Activated effector memory CD4-positive, alpha-beta T cell treated with Interleukin-2 at 50 U/mL for 16 hours (primary cell): Measurements from ENCODE around the gene CHD9NB.

Experiments used
- DNase-seq: peaks from one replicate; pipeline ENCODE4 v3.0.0-alpha.2; 2020

Gene CHD9NB

DNA sequence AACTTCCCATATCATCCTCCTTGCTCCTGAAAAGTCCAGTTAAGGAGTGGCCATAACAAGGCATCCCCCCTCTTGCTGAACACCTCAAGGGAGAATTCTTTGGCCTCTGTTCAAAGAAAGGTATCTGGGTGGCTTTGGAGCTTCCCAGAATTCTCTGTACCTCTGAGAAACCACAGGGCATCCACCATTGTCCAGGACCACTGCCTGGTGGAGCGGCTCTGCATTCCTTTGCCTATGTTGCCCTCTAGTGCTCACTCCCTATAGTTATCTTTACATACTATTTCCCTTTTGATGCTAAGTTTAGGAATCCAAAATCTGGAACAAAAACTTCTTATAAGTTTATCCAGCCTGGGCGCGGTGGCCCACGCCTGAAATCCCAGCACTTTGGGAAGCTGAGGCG, 30.3 kb downstream of the CHD9NB start:
- DNase-seq, result no peak

DNA sequence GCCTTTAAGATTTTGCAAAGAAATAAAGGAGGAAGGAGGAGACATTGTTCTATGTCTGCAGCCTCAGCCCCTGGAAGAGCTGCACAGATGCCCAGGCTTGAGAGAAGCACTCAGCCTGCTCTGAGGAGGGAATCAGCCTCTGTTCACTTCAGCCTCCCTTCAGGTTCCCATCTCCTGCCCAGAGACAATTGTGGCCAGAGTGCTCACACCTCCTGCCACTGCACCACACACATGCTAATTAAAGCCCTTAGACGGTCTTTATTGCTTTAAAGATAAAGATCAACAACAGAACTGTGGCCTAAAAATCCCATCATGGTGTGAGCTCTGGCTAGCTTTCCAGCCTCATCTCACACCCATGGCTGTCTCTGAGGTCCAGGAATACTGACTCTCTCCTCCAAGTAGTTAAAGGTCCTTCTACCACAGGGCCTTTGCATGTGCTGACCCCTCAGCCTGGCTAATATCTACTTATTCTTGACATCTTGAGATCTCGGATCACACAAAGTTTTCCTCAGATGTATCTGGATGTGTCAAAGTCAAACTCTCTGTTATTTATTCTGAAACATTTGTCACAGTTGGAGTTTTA, 33.8 kb downstream of the CHD9NB start:
- no peak for DNase-seq

DNA sequence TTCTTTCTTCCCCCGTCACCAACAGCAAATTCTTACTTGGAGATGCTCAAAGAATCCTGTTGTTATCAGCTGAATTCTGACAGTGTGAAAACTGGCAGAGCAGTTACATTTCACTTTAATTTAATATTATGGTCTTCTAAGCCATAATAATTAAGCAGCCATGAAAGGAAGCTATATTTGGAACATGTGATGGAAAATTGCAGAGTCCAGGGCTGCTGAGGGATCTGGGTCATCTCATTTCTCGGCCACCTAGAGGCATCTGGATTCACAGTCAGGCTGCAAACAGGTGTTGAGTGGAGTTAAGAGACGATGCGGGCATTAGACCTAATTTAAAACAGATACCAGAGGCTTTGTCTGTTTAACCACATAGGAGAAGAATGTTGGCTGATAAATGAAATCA, 38.4 kb downstream of the CHD9NB start:
- no peak for DNase-seq

DNA sequence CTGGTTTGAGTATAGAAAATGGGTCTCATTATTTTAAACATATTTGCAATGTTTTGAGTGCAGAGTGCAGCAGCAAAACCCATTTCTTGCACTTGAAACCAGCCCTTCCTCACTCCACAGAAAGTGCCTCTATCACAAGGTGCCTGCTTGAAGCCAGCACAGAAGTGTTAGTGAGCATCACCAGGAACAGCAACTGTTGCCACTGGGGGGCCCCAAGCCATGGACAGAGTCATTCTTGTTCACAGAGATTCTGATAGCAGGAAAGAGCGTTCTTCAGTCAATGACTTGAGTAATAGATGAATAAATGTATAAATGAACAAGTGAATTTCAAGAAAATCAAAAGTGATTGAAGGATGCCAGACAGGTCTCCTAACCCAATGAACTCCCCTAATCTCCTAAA, 45.6 kb downstream of the CHD9NB start:
- DNase-seq, result no peak

DNA sequence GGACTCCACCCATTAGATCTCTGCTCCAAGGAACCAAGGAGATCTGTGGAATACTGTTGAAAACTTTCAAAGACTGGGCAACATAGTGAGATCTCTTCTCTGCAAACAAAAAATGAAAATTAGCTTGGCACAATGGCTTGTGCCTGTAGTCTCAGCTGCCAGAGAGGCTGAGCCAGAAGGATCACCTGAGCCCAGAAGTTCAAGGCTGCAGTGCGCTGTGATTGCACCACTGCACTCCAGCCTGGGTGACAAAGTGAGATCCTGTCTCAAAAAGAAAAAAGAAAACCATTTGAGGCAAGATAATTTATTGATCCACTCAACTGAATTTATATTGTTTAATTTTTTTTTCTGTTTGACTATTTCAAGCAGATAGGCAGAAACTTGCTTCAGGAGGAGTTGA, 54.8 kb downstream of the CHD9NB start:
- no peak for DNase-seq

DNA sequence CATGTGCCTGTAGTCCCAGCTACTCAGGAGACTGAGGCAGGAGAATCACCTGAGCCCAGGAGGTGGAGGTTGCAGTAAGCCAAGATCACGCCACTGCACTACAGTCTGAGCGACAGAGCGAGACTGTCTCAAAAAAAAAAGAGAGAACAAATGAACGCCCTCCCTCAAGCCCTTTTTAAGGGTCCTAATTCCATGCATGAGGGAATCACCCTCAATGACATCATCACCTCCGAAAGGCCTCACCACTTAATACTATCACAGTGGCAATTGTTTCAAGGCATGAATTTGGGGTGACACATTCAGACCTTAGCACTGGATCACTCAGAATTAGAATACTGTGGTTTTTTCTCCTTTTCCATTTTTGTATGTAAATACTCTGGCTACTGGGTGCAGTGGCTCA, 57.8 kb downstream of the CHD9NB start:
- no peak for DNase-seq

DNA sequence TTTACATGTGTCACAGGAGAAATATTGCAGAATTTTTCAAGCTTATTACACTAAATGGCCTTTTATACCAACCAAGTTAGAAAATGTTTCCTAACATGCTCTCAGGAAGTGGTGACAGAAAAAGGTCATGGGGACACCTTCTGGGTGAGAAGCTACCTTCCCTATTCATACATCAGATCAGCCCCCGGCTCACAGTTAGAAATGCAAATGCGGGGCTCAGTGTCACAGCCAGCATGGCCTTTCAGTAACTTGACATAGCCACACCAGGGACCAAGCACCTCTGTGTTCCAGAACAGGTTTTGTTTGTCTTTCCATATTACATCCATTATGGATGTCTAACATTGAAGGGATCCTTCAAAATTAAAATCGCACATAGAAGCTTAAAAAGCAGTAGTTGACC, 59.5 kb downstream of the CHD9NB start:
- DNase-seq, result no peak

DNA sequence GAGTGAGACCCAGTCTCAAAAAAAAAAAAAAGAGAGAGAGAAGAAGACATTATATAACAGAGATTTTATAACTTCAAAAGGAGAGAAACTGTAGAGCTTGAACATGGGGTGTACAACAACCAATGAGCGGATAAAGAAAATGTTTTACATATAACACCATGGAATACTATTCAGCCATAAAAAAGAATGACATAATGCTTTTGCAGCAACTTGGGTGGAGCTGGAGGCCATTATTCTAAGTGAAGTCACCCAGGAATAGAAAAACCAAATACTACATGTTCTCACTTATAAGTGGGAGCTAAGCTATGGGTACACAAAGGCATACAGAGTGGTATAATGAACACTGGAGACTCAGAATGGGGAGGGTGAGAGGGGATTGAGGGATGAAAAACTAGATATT, 61.1 kb downstream of the CHD9NB start:
- no peak for DNase-seq
